Chondrocyte (in vitro differentiated cells): ENCODE results near the gene GOSR2. TPM values are rescaled to one million over a fixed set of nuclear protein-coding genes. Genes with fewer than 3 reads are reported as not detected.
A peak's percentile ranks its signal among the peaks of the same experiment; 100 is the strongest.

Experiments
- DNase-seq: peaks from one replicate; pipeline ENCODE4 v3.0.0; 2021; ENCODE audit warnings: mixed read lengths, low spot score
- H3K27ac Mint-ChIP-seq: one replicate; pipeline ENCODE4 v1.8.0; 2021; ENCODE audit warnings: mild to moderate bottlenecking, moderate library complexity, mixed read lengths; ENCODE audit not compliant: unreplicated experiment
- H3K27me3 Mint-ChIP-seq: 2 replicates; pipeline ENCODE4 v1.8.0; 2021; ENCODE audit warnings: low read depth, mixed read lengths
- H3K36me3 Mint-ChIP-seq: 2 replicates; pipeline ENCODE4 v1.8.0; 2021; ENCODE audit warnings: low read depth, mixed read lengths
- H3K4me1 Mint-ChIP-seq: 2 replicates; pipeline ENCODE4 v1.8.0; 2021; ENCODE audit warnings: low read depth, mild to moderate bottlenecking, mixed read lengths
- H3K4me3 Mint-ChIP-seq: one replicate; pipeline ENCODE4 v1.8.0; 2021; ENCODE audit warnings: mild to moderate bottlenecking, moderate library complexity, mixed read lengths; ENCODE audit not compliant: unreplicated experiment
- H3K9me3 Mint-ChIP-seq: 2 replicates; pipeline ENCODE4 v1.8.0; 2021; ENCODE audit warnings: low read depth, mixed read lengths
- CTCF ChIP-seq: fragments of 200-600 bp; sonication (generic); IDR thresholded peaks from 2 replicates; pipeline ENCODE4 v1.5.0; 2021; ENCODE audit warnings: antibody characterized with exemption, mild to moderate bottlenecking, moderate library complexity
- total RNA-seq: library from RNA; stranded (reverse); gene quantifications from 3 replicates; pipeline ENCODE4 v1.2.1, GENCODE V29; 2021

Gene GOSR2
- total RNA-seq, 1 donor from 2014 or later, result 56.5 TPM

- no peaks in the 10 kb centered on the region for H3K9me3 Mint-ChIP-seq
- TF ChIP-seq CTCF, result no peak
These were observed 41.9 kb upstream of the GOSR2 start for GRCh38 chr17:46881015-46881414.

GRCh38 chr17:46882666-46883065 lies 40.3 kb upstream of the GOSR2 start:
- DNase-seq, result no peak
- Mint-ChIP-seq H3K27me3 (peaks cover 11% of the 10 kb centered on the region), H3K9me3 (no peaks in the 10 kb centered on the region), H3K27ac (no peak overlapping the region), H3K4me1 (no peaks in the 10 kb centered on the region), H3K4me3 (no peak overlapping the region), H3K36me3 (no peaks in the 10 kb centered on the region)
- TF ChIP-seq CTCF, result no peak

More at GRCh38 chr17:46881015-46881414, 41.9 kb upstream of the GOSR2 start:
- H3K4me3 Mint-ChIP-seq, result no peak overlapping the region
- peak; percentile 69 for DNase-seq
- peaks cover 10% of the 10 kb centered on the region for H3K27me3 Mint-ChIP-seq
- H3K27ac Mint-ChIP-seq, result no peak overlapping the region
- no peaks in the 10 kb centered on the region for H3K4me1 Mint-ChIP-seq
- H3K36me3 Mint-ChIP-seq, result no peaks in the 10 kb centered on the region

- no peak for DNase-seq
- peaks cover 13% of the 10 kb centered on the region for H3K27me3 Mint-ChIP-seq
- no peak for TF ChIP-seq CTCF
- H3K27ac Mint-ChIP-seq, result no peak overlapping the region
- H3K36me3 Mint-ChIP-seq, result no peaks in the 10 kb centered on the region
- H3K4me1 Mint-ChIP-seq, result no peaks in the 10 kb centered on the region
- no peak overlapping the region for H3K4me3 Mint-ChIP-seq
- no peaks in the 10 kb centered on the region for H3K9me3 Mint-ChIP-seq
These were observed 39.0 kb upstream of the GOSR2 start for GRCh38 chr17:46883871-46884520.

GRCh38 chr17:46884552-46884951 lies 38.4 kb upstream of the GOSR2 start:
- TF ChIP-seq CTCF, result no peak
- H3K27ac Mint-ChIP-seq, result no peak overlapping the region
- no peaks in the 10 kb centered on the region for H3K4me1 Mint-ChIP-seq
- no peak overlapping the region for H3K4me3 Mint-ChIP-seq
- no peak for DNase-seq
- H3K9me3 Mint-ChIP-seq, result no peaks in the 10 kb centered on the region
- peaks cover 14% of the 10 kb centered on the region for H3K27me3 Mint-ChIP-seq
- no peaks in the 10 kb centered on the region for H3K36me3 Mint-ChIP-seq

GRCh38 chr17:46885415-46886309 lies 37.3 kb upstream of the GOSR2 start:
- Mint-ChIP-seq H3K36me3 (no peaks in the 10 kb centered on the region), H3K27me3 (peaks cover 21% of the 10 kb centered on the region), H3K9me3 (no peaks in the 10 kb centered on the region), H3K27ac (no peak overlapping the region), H3K4me1 (no peaks in the 10 kb centered on the region), H3K4me3 (no peak overlapping the region)
- TF ChIP-seq CTCF, result no peak
- no peak for DNase-seq
